HUES48 (cell line): ENCODE results near the gene WDR18.

ENCODE experiments used
- H3K27ac ChIP-seq: one replicate; pipeline ENCODE4 v1.7.0; 2013; ENCODE audit warnings: low read depth, low read length, inconsistent platforms
- H3K27me3 ChIP-seq: 2 replicates; pipeline ENCODE4 v1.6.1; 2013; ENCODE audit warnings: mild to moderate bottlenecking, low read length; ENCODE audit not compliant: control insufficient read depth, insufficient read depth
- H3K36me3 ChIP-seq: 2 replicates; pipeline ENCODE4 v1.6.1; 2013; ENCODE audit warnings: low read length; ENCODE audit not compliant: control insufficient read depth, insufficient read depth
- H3K4me1 ChIP-seq: 2 replicates; pipeline ENCODE4 v1.6.1; 2013; ENCODE audit warnings: mild to moderate bottlenecking, low read length; ENCODE audit not compliant: control insufficient read depth, insufficient read depth
- H3K4me3 ChIP-seq: 2 replicates; pipeline ENCODE4 v1.5.1; 2013; ENCODE audit warnings: mild to moderate bottlenecking, low read depth, low read length
- H3K9ac ChIP-seq: 2 replicates; pipeline ENCODE4 v1.6.1; 2013; ENCODE audit warnings: mild to moderate bottlenecking, low read depth, low read length, moderate library complexity
- H3K9me3 ChIP-seq: 2 replicates; pipeline ENCODE4 v1.6.1; 2013; ENCODE audit warnings: low read length; ENCODE audit not compliant: control insufficient read depth, insufficient read depth

The WDR18 gene

DNA sequence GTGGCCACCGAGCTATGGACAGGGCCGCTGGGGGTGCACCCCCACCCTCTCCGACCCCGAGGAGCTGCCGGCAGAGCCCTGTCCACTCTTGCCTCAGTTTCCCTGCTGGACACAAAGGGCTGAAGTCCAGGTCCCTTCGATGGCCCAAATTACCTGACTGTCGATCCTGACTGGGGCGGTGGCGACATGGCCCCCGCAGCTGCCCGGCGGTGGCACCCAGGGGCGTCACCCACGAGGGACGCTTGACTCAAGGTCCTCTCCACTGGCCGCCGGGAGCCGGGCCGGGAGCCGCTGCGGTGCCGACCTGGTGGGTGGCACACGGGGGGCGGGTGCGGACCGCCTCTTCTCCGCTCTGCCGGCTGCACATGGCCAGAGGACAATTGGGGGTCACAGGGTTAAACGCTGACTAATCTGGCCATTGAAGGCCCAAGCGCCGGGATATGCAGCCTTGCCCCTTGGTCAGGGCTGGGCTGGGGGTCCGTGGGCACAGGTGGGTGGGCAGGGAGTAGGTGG is 42.0 kb upstream of the WDR18 start:
- peaks cover 23% of the 10 kb centered on the region for H3K36me3 ChIP-seq
- no peak overlapping the region for H3K27ac ChIP-seq
- no peaks in the 10 kb centered on the region for H3K4me1 ChIP-seq
- H3K9me3 ChIP-seq: no peaks in the 10 kb centered on the region
- no peaks in the 10 kb centered on the region for H3K27me3 ChIP-seq
- H3K4me3 ChIP-seq: no peak overlapping the region
- no peak overlapping the region for H3K9ac ChIP-seq

DNA sequence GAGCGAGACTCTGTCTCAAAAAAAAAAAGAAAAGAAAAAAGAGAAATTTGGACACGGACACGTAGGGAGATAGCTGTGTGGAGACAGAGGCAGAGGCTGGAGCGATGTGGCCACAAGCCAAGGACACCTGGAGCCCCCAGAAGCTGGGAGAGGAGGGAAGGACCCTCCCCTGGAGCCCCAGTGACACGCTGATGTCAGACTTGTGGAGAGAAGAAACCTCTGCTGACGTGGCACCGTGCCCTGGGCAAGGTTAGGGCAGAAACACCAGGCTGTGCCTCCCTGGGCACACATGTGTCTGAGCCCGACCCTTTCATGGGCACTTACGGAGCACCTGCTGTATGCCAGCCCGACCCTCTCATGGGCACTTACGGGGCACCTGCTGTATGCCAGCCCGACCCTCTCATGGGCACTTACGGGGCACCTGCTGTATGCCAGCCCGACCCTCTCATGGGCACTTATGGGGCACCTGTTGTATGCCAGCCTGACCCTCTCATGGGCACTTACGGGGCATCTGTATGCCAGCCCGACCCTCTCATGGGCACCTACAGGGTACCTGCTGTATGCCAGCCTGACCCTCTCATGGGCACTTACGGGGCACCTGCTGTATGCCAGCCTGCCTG is 40.5 kb upstream of the WDR18 start:
- Histone ChIP-seq H3K27ac (no peak overlapping the region), H3K27me3 (no peaks in the 10 kb centered on the region), H3K36me3 (peaks cover 20% of the 10 kb centered on the region), H3K4me3 (no peak overlapping the region), H3K4me1 (no peaks in the 10 kb centered on the region), H3K9ac (no peak overlapping the region), H3K9me3 (no peaks in the 10 kb centered on the region)

DNA sequence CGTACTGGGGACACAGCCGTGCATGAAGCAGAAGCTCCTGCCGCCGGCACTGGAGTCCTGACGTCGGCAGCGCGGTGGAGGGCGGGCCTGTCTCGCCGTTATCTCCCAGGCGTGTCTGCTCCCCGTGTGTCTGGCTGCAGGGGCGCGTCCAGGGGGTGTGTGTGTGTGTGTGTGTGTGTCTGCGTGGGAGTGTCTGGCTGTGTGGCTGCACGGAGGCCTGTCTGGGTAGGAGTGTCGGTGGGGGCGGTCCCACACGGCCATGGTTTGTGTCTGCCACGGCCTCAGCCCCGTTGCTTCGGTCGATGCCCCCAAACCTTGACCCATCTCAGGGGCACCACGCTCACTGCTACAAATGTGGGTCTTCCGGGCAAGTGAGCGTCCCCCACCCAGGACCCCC is 40.0 kb upstream of the WDR18 start:
- Histone ChIP-seq H3K27ac (no peak overlapping the region), H3K4me1 (no peaks in the 10 kb centered on the region), H3K9me3 (no peaks in the 10 kb centered on the region), H3K4me3 (no peak overlapping the region), H3K27me3 (no peaks in the 10 kb centered on the region), H3K9ac (no peak overlapping the region), H3K36me3 (peaks cover 20% of the 10 kb centered on the region)

DNA sequence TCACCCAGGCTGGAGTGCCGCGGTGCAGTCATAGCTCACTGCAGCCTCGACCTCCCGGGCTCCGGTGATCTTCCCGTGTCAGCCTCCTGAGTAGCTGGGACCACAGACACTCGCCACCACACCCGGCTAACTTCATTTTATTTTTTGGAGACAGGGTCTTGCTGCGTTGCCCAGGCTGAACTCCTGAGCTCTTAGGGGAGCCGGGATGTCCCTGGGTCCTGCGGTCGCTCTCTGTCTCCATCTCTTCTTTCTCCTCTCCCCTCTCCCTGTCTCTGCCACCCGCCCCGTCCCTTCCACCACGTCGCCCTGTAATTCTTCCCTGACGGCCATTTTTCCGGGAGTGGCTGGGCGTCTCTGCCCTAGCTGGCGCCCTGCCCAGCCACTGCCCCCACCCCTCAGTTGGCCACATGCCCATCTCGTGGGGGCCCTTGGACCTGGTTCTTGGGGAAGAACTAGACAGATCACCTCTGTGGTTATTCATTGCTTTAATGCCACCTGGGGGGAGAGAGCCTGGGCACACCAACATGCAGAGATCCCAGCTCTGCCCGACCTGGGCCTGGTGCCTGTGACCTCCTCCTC is 39.4 kb upstream of the WDR18 start:
- Histone ChIP-seq H3K9ac (no peak overlapping the region), H3K27me3 (no peaks in the 10 kb centered on the region), H3K9me3 (no peaks in the 10 kb centered on the region), H3K4me3 (no peak overlapping the region), H3K27ac (no peak overlapping the region), H3K36me3 (peaks cover 14% of the 10 kb centered on the region), H3K4me1 (no peaks in the 10 kb centered on the region)

DNA sequence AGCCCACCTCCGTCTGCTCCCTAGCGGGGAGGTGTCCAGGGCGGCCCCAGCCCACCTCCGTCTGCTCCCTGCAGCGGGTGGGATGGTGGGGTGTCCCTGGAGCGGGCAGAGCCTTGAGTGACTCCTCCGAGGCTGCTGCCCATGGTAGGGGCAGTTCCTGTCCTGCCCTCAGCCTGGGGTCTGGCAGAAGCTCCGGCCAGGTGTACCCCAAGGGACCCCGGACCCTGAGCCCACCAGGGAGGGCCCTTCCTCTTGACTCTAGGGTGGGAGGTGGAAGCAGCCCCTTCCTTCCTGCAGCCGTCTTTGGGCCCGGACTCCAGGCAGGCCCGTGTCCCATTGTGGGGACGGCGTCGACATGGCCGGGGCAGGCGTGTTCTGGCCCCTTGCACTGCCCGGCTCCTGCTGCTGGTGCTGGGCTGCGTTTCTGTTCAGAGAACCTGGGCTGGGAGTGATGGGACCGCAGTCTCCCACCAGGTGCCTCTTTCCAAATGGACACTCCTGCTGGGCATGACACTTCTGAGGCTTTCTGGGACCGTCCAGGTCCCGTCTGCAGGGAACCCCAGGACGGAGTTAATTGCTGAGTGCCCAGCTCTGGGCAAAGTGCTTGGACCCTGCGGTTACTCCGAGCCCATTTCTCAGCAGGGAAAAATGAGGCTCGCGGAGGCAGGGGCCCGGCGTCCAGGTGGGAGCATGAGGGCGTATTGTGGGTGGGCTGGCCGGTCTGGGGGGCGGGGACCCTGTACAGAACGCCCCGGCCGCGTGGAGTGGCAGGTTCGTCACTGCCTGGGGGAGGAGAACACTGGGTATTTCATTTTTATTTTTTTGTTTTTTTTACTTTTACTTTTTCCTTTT is 38.5 kb upstream of the WDR18 start:
- Histone ChIP-seq H3K27ac (no peak overlapping the region), H3K4me1 (no peaks in the 10 kb centered on the region), H3K36me3 (peaks cover 10% of the 10 kb centered on the region)

DNA sequence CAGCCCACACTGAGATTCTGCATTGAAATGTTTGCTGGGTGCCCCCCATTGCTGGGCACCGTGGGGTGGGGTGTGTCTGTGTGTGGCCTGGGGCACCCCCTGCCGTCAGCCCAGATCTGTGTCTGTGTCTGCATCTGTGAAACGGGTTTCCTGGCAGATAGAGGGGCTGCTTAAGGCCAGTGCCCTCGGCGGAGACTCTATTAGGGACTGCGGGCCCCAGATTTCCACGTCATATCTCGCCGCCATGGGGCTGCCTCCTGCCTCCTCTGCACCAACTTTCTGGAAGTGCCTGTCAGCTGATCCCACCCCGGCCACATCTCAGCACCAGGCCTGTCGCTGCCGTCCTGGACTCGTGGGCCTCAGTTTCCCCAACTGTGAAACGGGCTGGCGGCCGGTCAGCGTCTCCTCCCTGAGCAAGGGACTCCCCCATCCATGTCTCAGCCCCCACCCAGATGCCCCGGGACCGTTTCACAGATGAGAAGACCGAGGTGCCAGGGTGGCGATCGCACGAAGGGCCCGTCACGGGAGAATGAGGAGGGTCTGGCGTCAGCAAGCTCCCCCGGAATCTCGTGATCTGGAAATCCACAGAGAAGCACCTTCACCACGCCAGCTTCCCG is 36.9 kb upstream of the WDR18 start:
- Histone ChIP-seq H3K36me3 (peaks cover 5% of the 10 kb centered on the region), H3K4me3 (no peak overlapping the region), H3K9me3 (no peaks in the 10 kb centered on the region), H3K27me3 (no peaks in the 10 kb centered on the region), H3K4me1 (no peaks in the 10 kb centered on the region), H3K27ac (no peak overlapping the region), H3K9ac (no peak overlapping the region)

More for the DNA sequence above, 38.5 kb upstream of the WDR18 start:
- H3K27me3 ChIP-seq: no peaks in the 10 kb centered on the region
- H3K9ac ChIP-seq: no peak overlapping the region
- no peaks in the 10 kb centered on the region for H3K9me3 ChIP-seq
- H3K4me3 ChIP-seq: no peak overlapping the region

DNA sequence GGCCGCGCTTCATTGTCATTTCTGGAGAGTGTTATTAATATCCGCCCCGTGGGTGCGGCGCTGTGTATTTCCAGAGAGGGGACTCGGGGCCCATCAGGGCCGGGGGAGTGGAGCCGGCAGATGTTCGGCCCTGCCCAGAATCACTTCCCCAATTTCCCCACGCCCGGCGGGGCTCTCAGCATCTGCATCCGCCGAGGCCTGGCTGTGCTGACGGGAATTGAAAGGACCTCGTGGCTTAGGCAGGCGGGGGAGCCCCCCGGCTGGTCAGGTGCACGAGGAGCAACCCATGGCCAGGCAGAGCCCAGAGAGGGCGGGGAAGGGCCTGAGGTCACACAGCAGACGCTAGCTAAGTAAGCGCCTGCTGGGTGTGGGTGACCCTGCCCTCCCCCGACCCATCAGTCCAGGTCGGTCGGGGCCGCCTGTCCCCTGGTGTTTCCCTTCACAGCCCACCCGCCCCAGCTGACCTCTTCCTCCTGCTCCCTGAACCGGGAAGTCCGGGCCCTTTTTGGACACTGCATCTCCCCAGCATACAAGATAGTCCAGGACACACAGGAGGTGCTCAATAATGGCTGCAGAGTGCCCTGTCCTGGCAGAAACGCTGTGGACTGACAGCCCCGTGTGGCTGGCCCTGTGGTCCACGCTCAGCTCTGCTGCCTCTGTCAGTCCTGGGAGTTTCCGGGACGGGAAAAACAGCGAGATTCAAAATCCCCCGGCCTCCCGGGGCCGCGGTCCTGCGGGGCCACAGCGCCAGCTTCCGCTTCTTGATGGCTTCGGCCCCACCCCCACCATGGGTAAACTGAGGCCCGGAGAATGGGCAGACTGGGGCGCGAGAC is 36.2 kb upstream of the WDR18 start:
- Histone ChIP-seq H3K4me1 (peaks cover 4% of the 10 kb centered on the region), H3K4me3 (no peak overlapping the region), H3K9me3 (no peaks in the 10 kb centered on the region), H3K27me3 (no peaks in the 10 kb centered on the region), H3K9ac (no peak overlapping the region), H3K27ac (no peak overlapping the region), H3K36me3 (peaks cover under 1% of the 10 kb centered on the region)

DNA sequence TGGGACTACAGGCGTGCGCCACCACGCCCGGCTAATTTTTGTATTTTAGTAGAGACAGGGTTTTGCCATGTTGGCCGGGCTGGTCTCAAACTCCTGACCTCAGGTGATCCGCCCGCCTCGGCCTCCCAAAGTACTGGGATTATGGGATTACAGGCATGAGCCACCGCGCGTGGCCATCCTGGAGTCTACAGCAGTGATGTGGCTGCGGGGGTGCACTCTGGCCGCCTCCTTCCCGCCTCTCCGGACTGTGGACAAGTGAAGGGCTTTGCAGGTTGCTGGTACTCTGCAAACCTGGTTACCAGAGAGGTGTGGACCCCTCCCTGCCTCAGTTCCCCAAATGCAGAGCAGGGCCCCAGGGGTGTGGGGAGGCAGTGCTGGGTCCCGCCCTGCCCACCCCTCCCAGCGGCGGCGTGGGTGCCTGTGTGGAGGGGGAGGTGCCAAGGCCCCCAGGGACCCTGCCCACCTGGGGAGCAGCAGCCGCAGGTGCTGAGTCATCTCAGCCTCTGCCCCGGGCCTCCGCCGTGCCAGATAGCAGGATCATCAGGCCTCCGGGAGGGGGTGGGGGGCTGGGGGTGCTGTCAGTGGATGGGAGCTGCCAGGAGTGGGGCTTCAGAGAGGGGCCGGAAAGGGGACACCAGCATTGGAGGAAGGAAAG is 35.2 kb upstream of the WDR18 start:
- no peak overlapping the region for H3K4me3 ChIP-seq
- no peak overlapping the region for H3K27ac ChIP-seq
- no peaks in the 10 kb centered on the region for H3K27me3 ChIP-seq
- no peaks in the 10 kb centered on the region; the same call in 1 of the 2 replicates for H3K36me3 ChIP-seq
- no peaks in the 10 kb centered on the region for H3K9me3 ChIP-seq
- H3K4me1 ChIP-seq: peaks cover 11% of the 10 kb centered on the region
- H3K9ac ChIP-seq: no peak overlapping the region

DNA sequence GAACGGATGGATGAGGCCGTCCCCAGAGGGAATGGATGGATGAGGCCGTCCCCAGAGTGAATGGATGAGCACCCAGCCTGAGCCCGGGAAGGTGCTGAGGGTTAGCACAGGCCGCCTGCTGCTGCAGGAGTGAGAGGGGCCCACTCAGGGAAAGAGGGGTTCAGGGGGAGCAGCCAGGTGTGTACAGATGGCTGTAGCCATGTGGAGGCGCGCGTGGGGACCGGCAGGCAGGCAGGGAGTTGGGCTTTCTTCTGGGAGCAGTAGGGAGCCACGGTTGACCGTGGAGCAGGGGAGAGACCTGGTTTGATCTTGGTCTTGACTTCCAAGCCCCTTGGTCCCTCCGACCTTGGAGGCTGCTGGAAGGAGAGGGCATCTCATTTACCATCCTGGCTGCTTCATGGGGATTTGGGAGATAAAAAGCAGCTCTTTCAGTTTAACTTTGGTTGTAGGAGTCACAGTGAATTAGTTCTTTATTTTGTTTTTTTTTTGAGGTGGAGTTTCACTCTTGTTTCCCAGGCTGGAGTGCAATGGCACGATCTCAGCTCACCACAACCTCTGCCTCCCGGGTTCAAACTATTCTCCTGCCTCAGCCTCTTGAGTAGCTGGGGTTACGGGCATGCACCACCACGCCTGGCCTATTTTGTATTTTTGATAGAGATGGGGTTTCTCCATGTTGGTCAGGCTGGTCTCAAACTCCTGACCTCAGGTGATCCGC is 33.6 kb upstream of the WDR18 start:
- Histone ChIP-seq H3K4me3 (no peak overlapping the region), H3K9me3 (no peaks in the 10 kb centered on the region), H3K27me3 (no peaks in the 10 kb centered on the region), H3K4me1 (peaks cover 11% of the 10 kb centered on the region), H3K27ac (no peak overlapping the region), H3K9ac (no peak overlapping the region), H3K36me3 (no peaks in the 10 kb centered on the region)
